Keratinocyte (primary cell): ENCODE data around the gene OR2AG2. TPM values are rescaled to one million over a fixed set of nuclear protein-coding genes. Genes with fewer than 3 reads are reported as not detected.

Experiments used
- DNase-seq: peaks from one replicate; pipeline ENCODE4 v3.0.0-alpha.2; 2011; ENCODE audit warnings: low read depth, missing footprints, low spot score
- FAIRE-seq: peaks from 2 replicates; lab custom pipeline; 2011; peaks lifted over from hg19 to GRCh38; lab: Jason Lieb, UNC
- H2AFZ ChIP-seq: 2 replicates; pipeline ENCODE4 v1.6.0; 2012; ENCODE audit warnings: low read length, control low read depth, inconsistent platforms; ENCODE audit not compliant: control insufficient read depth
- H3K27ac ChIP-seq: 2 replicates; pipeline ENCODE4 v1.5.1; 2011; ENCODE audit warnings: low read length; ENCODE audit not compliant: control insufficient read depth, insufficient read depth
- H3K27me3 ChIP-seq: 3 replicates; pipeline ENCODE4 v1.6.0; 2011; ENCODE audit warnings: low read length; ENCODE audit not compliant: control insufficient read depth, insufficient read depth; ENCODE audit errors: extremely low read depth
- H3K36me3 ChIP-seq, 2 experiments: 2 replicates in 1 of 2; 3 replicates in 1 of 2; pipeline ENCODE4 v1.5.1; 2011; ENCODE audit warnings: low read length in 2 of 2, mild to moderate bottlenecking in 1 of 2; ENCODE audit not compliant: control insufficient read depth in 2 of 2, insufficient read depth in 2 of 2; ENCODE audit errors: extremely low read depth in 1 of 2
- H3K4me1 ChIP-seq: 3 replicates; pipeline ENCODE4 v1.5.1; 2011; ENCODE audit warnings: low read length; ENCODE audit not compliant: control insufficient read depth, insufficient read depth; ENCODE audit errors: extremely low read depth
- H3K4me2 ChIP-seq: 3 replicates; pipeline ENCODE4 v1.6.0; 2011; ENCODE audit warnings: low read depth, low read length; ENCODE audit not compliant: control insufficient read depth, insufficient read depth; ENCODE audit errors: extremely low read depth
- H3K4me3 ChIP-seq, 3 experiments: fragments of 200-600 bp in 1 of 3; sonication (generic) in 1 of 3; 2 replicates in 2 of 3; 3 replicates in 1 of 3; pipeline ENCODE4 v1.5.1; 2011 to 2016; ENCODE audit warnings: low read length in 3 of 3, mild to moderate bottlenecking in 3 of 3, control low read depth in 2 of 3, inconsistent platforms in 1 of 3, low read depth in 1 of 3, mixed read lengths in 1 of 3, mixed run types in 1 of 3, moderate library complexity in 1 of 3; ENCODE audit not compliant: control insufficient read depth in 2 of 3, insufficient read depth in 2 of 3; ENCODE audit errors: extremely low read depth in 1 of 3
- H3K79me2 ChIP-seq: 2 replicates; pipeline ENCODE4 v1.6.0; 2012; ENCODE audit warnings: low read length; ENCODE audit not compliant: control insufficient read depth, insufficient read depth
- H3K9ac ChIP-seq: 3 replicates; pipeline ENCODE4 v1.6.0; 2011; ENCODE audit warnings: low read length; ENCODE audit not compliant: control insufficient read depth, insufficient read depth; ENCODE audit errors: extremely low read depth
- H3K9me1 ChIP-seq: 3 replicates; pipeline ENCODE4 v1.6.0; 2011; ENCODE audit warnings: low read length; ENCODE audit not compliant: control insufficient read depth, insufficient read depth; ENCODE audit errors: extremely low read depth
- H3K9me3 ChIP-seq: 2 replicates; pipeline ENCODE4 v1.5.1; 2012; ENCODE audit warnings: low read depth, low read length; ENCODE audit not compliant: control insufficient read depth
- H4K20me1 ChIP-seq: 3 replicates; pipeline ENCODE4 v1.6.0; 2011; ENCODE audit warnings: low read length; ENCODE audit not compliant: control insufficient read depth, insufficient read depth; ENCODE audit errors: extremely low read depth
- CTCF ChIP-seq, 3 experiments: IDR thresholded peaks in 1 of 3; conservative IDR thresholded peaks in 1 of 3; optimal IDR thresholded peaks in 1 of 3; 2 replicates in 2 of 3; 3 replicates in 1 of 3; pipeline versions ENCODE3 to v1.5.1; 2011; ENCODE audit warnings: low read length in 3 of 3, mild to moderate bottlenecking in 3 of 3, moderate library complexity in 2 of 3, control low read depth in 1 of 3, inconsistent platforms in 1 of 3; ENCODE audit not compliant: insufficient read depth in 2 of 3; ENCODE audit errors: extremely low read depth in 1 of 3
- EZH2 ChIP-seq: IDR thresholded peaks from one replicate; pipeline ENCODE4 v1.6.1; 2012; ENCODE audit warnings: inconsistent platforms, mild to moderate bottlenecking, low read length, moderate library complexity
- dilution Hi-C: fragments of 300-500 bp; cut with MboI; formaldehyde crosslinking; loops from one replicate; pipeline ENCODE4 v1.7.0; 2020; ENCODE audit warnings: low sequenced_read_pairs; ENCODE audit not compliant: extremely low pct_ligation_motif_present
- polyA plus RNA-seq, 5 experiments: library from polyadenylated mRNA; depleted of rRNA in 3 of 5; stranded (reverse) in 3 of 5; stranded (forward) in 1 of 5; unstranded in 1 of 5; fragments of >200 nt; gene quantifications; 1 replicate in 1 of 5; 2 replicates in 3 of 5; 3 replicates in 1 of 5; pipeline versions ENCODE4 v1.2.1 to v1.2.3, GENCODE V29; 2011 to 2012; ENCODE audit warnings: missing spikeins in 2 of 5, low read depth in 1 of 5, low replicate concordance in 1 of 5

OR2AG2 gene
- polyA plus RNA-seq, 1 donor (not counting 4 experiments of a cell fraction or from before 2014, with no cell fraction given) = 0.04 TPM

- FAIRE-seq (no peak), DNase-seq (no peak)
- Histone ChIP-seq H3K4me1 (no peaks in the 10 kb centered on the region), H3K27ac (no peak overlapping the region), H3K27me3 (no peaks in the 10 kb centered on the region), H3K4me3 (no peak overlapping the region), H4K20me1 (no peaks in the 10 kb centered on the region), H2AFZ (no peak overlapping the region), H3K9me3 (no peaks in the 10 kb centered on the region), H3K79me2 (no peaks in the 10 kb centered on the region), H3K36me3 (no peaks in the 10 kb centered on the region), H3K9ac (no peak overlapping the region), H3K4me2 (no peak overlapping the region), H3K9me1 (no peaks in the 10 kb centered on the region)
- dilution Hi-C loops = no loop called here
- TF ChIP-seq CTCF (optimal IDR thresholded peaks at IDR 0.05 in 1 of 3, IDR thresholded peaks at IDR 0.05 in 1 of 3, conservative IDR thresholded peaks at IDR 0.05 in 1 of 3; ENCODE audit: extremely low read depth in 1 of 3, insufficient read depth in 2 of 3, low read length in 3 of 3) (no peak), EZH2 (no peak)
Measured at GRCh38 chr11:6738590-6738989, 33.2 kb downstream of the OR2AG2 start.

GRCh38 chr11:6737872-6738466 lies 33.8 kb downstream of the OR2AG2 start:
- dilution Hi-C loops = no loop called here
- TF ChIP-seq CTCF (optimal IDR thresholded peaks at IDR 0.05 in 1 of 3, IDR thresholded peaks at IDR 0.05 in 1 of 3, conservative IDR thresholded peaks at IDR 0.05 in 1 of 3; ENCODE audit: extremely low read depth in 1 of 3, insufficient read depth in 2 of 3, low read length in 3 of 3) (peak; percentile 26 to 70 (median 56)), EZH2 (no peak)
- Histone ChIP-seq H3K4me1 (no peaks in the 10 kb centered on the region), H4K20me1 (no peaks in the 10 kb centered on the region), H3K27ac (no peak overlapping the region), H3K9me1 (no peaks in the 10 kb centered on the region), H3K36me3 (no peaks in the 10 kb centered on the region), H2AFZ (no peak overlapping the region), H3K9me3 (no peaks in the 10 kb centered on the region), H3K4me3 (no peak overlapping the region), H3K9ac (no peak overlapping the region), H3K4me2 (no peak overlapping the region), H3K27me3 (no peaks in the 10 kb centered on the region), H3K79me2 (no peaks in the 10 kb centered on the region)
- DNase-seq (no peak), FAIRE-seq (no peak)
